SK-N-SH (cell line): ENCODE results near the gene LMO4. TPM values are rescaled to one million over a fixed set of nuclear protein-coding genes. Genes with fewer than 3 reads are reported as not detected.

Experiments
- CTCF ChIA-PET: fragments of 300-600, 350-600 bp; formaldehyde crosslinking; extraction: SDS; loops from one replicate; lab custom pipeline; 2021; lab: Yijun Ruan, JAX
- POLR2A ChIA-PET: fragments of 350-600 bp; sonication (Branson Sonifier 250); formaldehyde crosslinking; extraction: SDS; loops from one replicate; lab custom pipeline; 2020; ENCODE audit warnings: antibody characterized with exemption, inconsistent platforms; lab: Yijun Ruan, JAX
- DNase-seq: peaks from one replicate; pipeline ENCODE4 v3.0.0; 2012
- H2AFZ ChIP-seq: fragments of 200-600 bp; sonication (generic); 2 replicates; pipeline ENCODE4 v1.8.1; 2016; ENCODE audit warnings: antibody characterized with exemption, mild to moderate bottlenecking, low read depth
- H3F3A ChIP-seq: fragments of 200-600 bp; sonication (generic); replicated peaks from 2 replicates; pipeline ENCODE3; 2016; ENCODE audit warnings: antibody characterized with exemption, mild to moderate bottlenecking; ENCODE audit not compliant: insufficient read depth
- H3K27ac ChIP-seq, 2 experiments: fragments of 200-500 bp in 1 of 2; fragments of 200-600 bp in 1 of 2; sonication (Bioruptor generic) in 1 of 2; sonication (generic), shearing (Covaris generic) in 1 of 2; 2 replicates each; pipeline versions ENCODE4 v1.5.1 to v1.6.1; 2014 to 2016; ENCODE audit warnings: low read depth in 2 of 2, inconsistent platforms in 1 of 2, low read length in 1 of 2, mild to moderate bottlenecking in 1 of 2, mixed read lengths in 1 of 2
- H3K27me3 ChIP-seq: fragments of 200-600 bp; sonication (generic), shearing (Covaris generic); 2 replicates; pipeline ENCODE4 v1.6.1; 2016; ENCODE audit warnings: mixed run types; ENCODE audit not compliant: insufficient read depth
- H3K36me3 ChIP-seq, 2 experiments: fragments of 200-500 bp in 1 of 2; fragments of 200-600 bp in 1 of 2; sonication (Bioruptor generic) in 1 of 2; sonication (generic) in 1 of 2; replicated peaks in 1 of 2; 2 replicates each; pipeline versions ENCODE3 to v1.5.1; 2014 to 2016; ENCODE audit warnings: low read length in 1 of 2, mild to moderate bottlenecking in 1 of 2; ENCODE audit not compliant: insufficient read depth in 2 of 2, control insufficient read depth in 1 of 2
- H3K4me1 ChIP-seq, 2 experiments: fragments of 200-500 bp in 1 of 2; fragments of 200-600 bp in 1 of 2; sonication (Bioruptor generic) in 1 of 2; sonication (generic), shearing (Covaris generic) in 1 of 2; 2 replicates each; pipeline versions ENCODE4 v1.5.1 to v1.6.1; 2014 to 2016; ENCODE audit warnings: low read depth in 1 of 2, low read length in 1 of 2, mixed run types in 1 of 2; ENCODE audit not compliant: insufficient read depth in 2 of 2, control insufficient read depth in 1 of 2
- H3K4me2 ChIP-seq: fragments of 200-600 bp; sonication (generic), shearing (Covaris generic); 2 replicates; pipeline ENCODE4 v1.6.1; 2017; ENCODE audit warnings: mixed run types
- H3K4me3 ChIP-seq, 2 experiments: fragments of 200-500 bp in 1 of 2; fragments of 200-600 bp in 1 of 2; sonication (Bioruptor generic) in 1 of 2; sonication (generic), shearing (Covaris generic) in 1 of 2; 2 replicates each; pipeline versions ENCODE4 v1.5.1 to v1.8.1; 2014 to 2016; ENCODE audit warnings: low read depth in 2 of 2, inconsistent platforms in 1 of 2, low read length in 1 of 2, mild to moderate bottlenecking in 1 of 2, mixed read lengths in 1 of 2, moderate library complexity in 1 of 2
- H3K79me2 ChIP-seq: fragments of 200-600 bp; sonication (generic); 2 replicates; pipeline ENCODE4 v1.8.1; 2017; ENCODE audit warnings: mild to moderate bottlenecking; ENCODE audit not compliant: insufficient read depth
- H3K9ac ChIP-seq: fragments of 200-600 bp; sonication (generic); 2 replicates; pipeline ENCODE4 v1.6.1; 2017; ENCODE audit warnings: mixed run types
- H3K9me2 ChIP-seq: fragments of 200-600 bp; sonication (generic); 2 replicates; pipeline ENCODE4 v1.6.1; 2017; ENCODE audit warnings: mixed run types
- H3K9me3 ChIP-seq: fragments of 200-600 bp; sonication (generic); 2 replicates; pipeline ENCODE4 v1.6.1; 2017; ENCODE audit warnings: mixed run types, mild to moderate bottlenecking, moderate library complexity
- H4K20me1 ChIP-seq: fragments of 200-600 bp; sonication (generic); 2 replicates; pipeline ENCODE4 v1.6.1; 2017; ENCODE audit warnings: mild to moderate bottlenecking, mixed run types; ENCODE audit not compliant: insufficient read depth
- ELF1 ChIP-seq: IDR thresholded peaks from 2 replicates; pipeline ENCODE4 v1.4.0; 2012
- EP300 ChIP-seq, 2 experiments: IDR thresholded peaks; 2 replicates each; pipeline versions ENCODE4 v1.4.0 to v1.6.1; 2012; ENCODE audit warnings: borderline replicate concordance in 1 of 2, low read depth in 1 of 2, low read length in 1 of 2
- FOSL2 ChIP-seq: IDR thresholded peaks from 2 replicates; pipeline ENCODE4 v1.4.0; 2012; ENCODE audit warnings: low read depth, mild to moderate bottlenecking, moderate library complexity, borderline replicate concordance
- JUND ChIP-seq: IDR thresholded peaks from 2 replicates; pipeline ENCODE4 v1.4.0; 2012
- NRF1 ChIP-seq: IDR thresholded peaks from 2 replicates; pipeline ENCODE4 v1.6.1; 2012; ENCODE audit warnings: low read depth, mild to moderate bottlenecking, low read length
- POLR2AphosphoS5 ChIP-seq: IDR thresholded peaks from 2 replicates; pipeline ENCODE4 v1.6.1; 2012; ENCODE audit warnings: low read depth, low read length
- RAD21 ChIP-seq: IDR thresholded peaks from 2 replicates; pipeline ENCODE4 v1.6.1; 2012; ENCODE audit warnings: mild to moderate bottlenecking, low read length
- RXRA ChIP-seq: IDR thresholded peaks from 2 replicates; pipeline ENCODE4 v1.4.0; 2012; ENCODE audit warnings: low read depth, mild to moderate bottlenecking, borderline replicate concordance
- SIN3A ChIP-seq: IDR thresholded peaks from 2 replicates; pipeline ENCODE4 v1.6.1; 2012; ENCODE audit warnings: low read depth, mild to moderate bottlenecking, low read length, moderate library complexity, borderline replicate concordance
- SMC3 ChIP-seq: IDR thresholded peaks from 2 replicates; pipeline ENCODE4 v1.6.1; 2012; ENCODE audit warnings: low read depth, low read length, improper control_type of control experiment
- WGBS: methylation state at CpG from one replicate; pipeline ENCODE4 v1.1.6; 2017; ENCODE audit warnings: low lambda C conversion rate; 5-methylcytosine and 5-hydroxymethylcytosine counted together
- polyA plus RNA-seq, 3 experiments: library from polyadenylated mRNA; depleted of rRNA; stranded (reverse); fragments of >200 nt; gene quantifications; 2 replicates each; pipeline ENCODE4 v1.2.3, GENCODE V29; 2012
- TF ChIP-seq, protein P1 (sequence below): fragments of 200-600 bp; sonication (generic); IDR thresholded peaks from 2 replicates; pipeline ENCODE4 v1.6.1; 2017; ENCODE audit warnings: antibody characterized with exemption, mild to moderate bottlenecking, moderate library complexity
- TF ChIP-seq, protein P2 (sequence below): IDR thresholded peaks from 2 replicates; pipeline ENCODE4 v1.4.0; 2012; ENCODE audit warnings: low read depth, borderline replicate concordance
- TF ChIP-seq, protein P3 (sequence below): IDR thresholded peaks from 2 replicates; pipeline ENCODE4 v1.4.0; 2012; ENCODE audit warnings: low read depth, borderline replicate concordance

The LMO4 gene
- polyA plus RNA-seq, 1 of the 3 experiments (the other 2 are of a cell fraction), result 64.7 TPM

DNA sequence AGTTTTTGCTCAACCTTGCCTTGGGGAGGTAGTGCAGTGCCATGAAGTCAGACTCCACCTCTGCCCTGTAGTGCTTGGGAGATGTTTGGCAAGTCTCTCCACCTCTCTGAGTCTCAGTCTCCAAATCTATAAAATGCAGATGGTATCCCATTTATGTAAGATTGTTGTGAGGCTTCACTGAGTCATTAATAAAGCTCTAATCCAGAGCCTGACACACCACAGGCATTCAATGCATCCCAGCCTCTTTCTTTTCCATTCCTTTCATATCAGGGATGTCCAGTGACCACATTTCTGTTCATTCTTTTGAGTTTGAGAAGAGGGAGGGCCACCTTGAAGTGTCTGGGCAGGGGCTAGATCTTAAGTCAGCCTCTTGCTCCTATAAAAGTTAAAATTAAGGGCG is 37.6 kb upstream of the LMO4 start:
- no peak overlapping the region for H3K4me3 ChIP-seq
- H3K36me3 ChIP-seq, result no peaks in the 10 kb centered on the region
- H3K4me2 ChIP-seq, result no peak overlapping the region
- CTCF ChIA-PET, result interaction anchor here (0.8 to 6.5 kb wide), 3 partner anchors 14 to 662 kb away, joined by 3 to 46 read pairs (median 3); no protein-coding TSS in a partner anchor
- no peak for DNase-seq
- no peak overlapping the region for H3K9ac ChIP-seq
- no peaks in the 10 kb centered on the region; a peak in 1 of 4 replicates for H3K4me1 ChIP-seq
- WGBS, result 6% methylated on average over 1 of the region's 1 CpG
- no peaks in the 10 kb centered on the region for H4K20me1 ChIP-seq
- H3F3A ChIP-seq, result no peaks in the 10 kb centered on the region
- POLR2A ChIA-PET, result no interaction called here
- no peaks in the 10 kb centered on the region for H3K9me3 ChIP-seq
- H3K9me2 ChIP-seq, result no peaks in the 10 kb centered on the region
- no peaks in the 10 kb centered on the region for H3K27me3 ChIP-seq
- no peak overlapping the region for H3K27ac ChIP-seq
- H2AFZ ChIP-seq, result no peak overlapping the region
- H3K79me2 ChIP-seq, result no peaks in the 10 kb centered on the region
- TF ChIP-seq SIN3A (no peak), ELF1 (no peak), FOSL2 (no peak), JUND (0 out of 2 replicates have a peak, but pooled peaks have one; percentile 8)

DNA sequence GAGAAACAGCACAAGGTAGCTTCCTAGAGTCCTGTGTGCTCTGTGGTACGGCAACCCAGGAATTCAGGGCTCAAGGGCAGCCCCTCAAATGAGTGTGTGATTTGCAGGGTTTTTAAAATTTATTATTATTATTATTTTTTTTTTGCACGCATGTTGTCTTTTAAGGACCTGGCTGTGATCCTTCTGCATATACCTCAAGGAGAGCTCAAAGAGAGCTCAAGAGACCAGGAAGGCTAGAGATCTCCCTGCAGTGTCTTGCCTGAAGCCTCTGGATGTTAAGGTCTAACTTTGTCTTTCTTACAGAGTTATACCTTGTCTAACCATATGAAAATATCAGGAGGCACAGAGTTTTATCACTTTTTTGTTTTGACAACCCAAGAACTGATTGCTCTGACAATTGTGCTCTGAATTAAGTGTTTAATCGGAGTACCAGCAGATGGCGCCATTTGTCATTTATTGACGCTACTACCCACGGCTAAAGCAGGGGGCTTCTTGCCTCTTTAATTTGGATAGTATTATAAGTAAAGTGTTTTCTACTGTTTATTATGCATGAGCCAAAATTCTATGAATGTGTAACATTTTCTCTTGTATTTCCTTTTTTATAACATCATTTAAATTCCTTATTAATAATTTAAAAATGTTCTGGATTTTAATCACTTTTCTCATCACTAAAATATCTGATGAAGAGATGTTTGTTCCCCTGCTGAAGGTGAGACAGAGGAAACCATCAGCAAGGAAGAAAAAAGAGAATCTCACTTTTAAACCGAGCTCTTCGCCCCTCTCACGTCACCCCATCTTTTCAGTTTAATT is 35.8 kb upstream of the LMO4 start:
- Histone ChIP-seq H3K79me2 (no peaks in the 10 kb centered on the region), H3K9me3 (no peaks in the 10 kb centered on the region), H3K4me2 (no peak overlapping the region), H3K27ac (no peak overlapping the region), H4K20me1 (no peaks in the 10 kb centered on the region), H2AFZ (no peak overlapping the region), H3K4me1 (no peaks in the 10 kb centered on the region; a peak in 1 of 4 replicates), H3K27me3 (no peaks in the 10 kb centered on the region), H3K9me2 (no peaks in the 10 kb centered on the region), H3K9ac (no peak overlapping the region), H3K4me3 (no peak overlapping the region; a peak in 1 of 4 replicates), H3F3A (no peaks in the 10 kb centered on the region), H3K36me3 (no peaks in the 10 kb centered on the region)
- ChIA-PET CTCF (interaction anchor here (0.6 to 6.5 kb wide), 25 partner anchors 9 to 675 kb away, joined by 3 to 46 read pairs (median 4); no protein-coding TSS in a partner anchor), POLR2A (no interaction called here)
- peak; percentile 57 for DNase-seq
- WGBS, result 32% methylated on average over 9 of the region's 9 CpGs
- TF ChIP-seq SMC3 (peak; percentile 69), JUND (no peak), RAD21 (peak; percentile 86)
- TF ChIP-seq, protein P1, sequence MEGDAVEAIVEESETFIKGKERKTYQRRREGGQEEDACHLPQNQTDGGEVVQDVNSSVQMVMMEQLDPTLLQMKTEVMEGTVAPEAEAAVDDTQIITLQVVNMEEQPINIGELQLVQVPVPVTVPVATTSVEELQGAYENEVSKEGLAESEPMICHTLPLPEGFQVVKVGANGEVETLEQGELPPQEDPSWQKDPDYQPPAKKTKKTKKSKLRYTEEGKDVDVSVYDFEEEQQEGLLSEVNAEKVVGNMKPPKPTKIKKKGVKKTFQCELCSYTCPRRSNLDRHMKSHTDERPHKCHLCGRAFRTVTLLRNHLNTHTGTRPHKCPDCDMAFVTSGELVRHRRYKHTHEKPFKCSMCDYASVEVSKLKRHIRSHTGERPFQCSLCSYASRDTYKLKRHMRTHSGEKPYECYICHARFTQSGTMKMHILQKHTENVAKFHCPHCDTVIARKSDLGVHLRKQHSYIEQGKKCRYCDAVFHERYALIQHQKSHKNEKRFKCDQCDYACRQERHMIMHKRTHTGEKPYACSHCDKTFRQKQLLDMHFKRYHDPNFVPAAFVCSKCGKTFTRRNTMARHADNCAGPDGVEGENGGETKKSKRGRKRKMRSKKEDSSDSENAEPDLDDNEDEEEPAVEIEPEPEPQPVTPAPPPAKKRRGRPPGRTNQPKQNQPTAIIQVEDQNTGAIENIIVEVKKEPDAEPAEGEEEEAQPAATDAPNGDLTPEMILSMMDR, result peak; percentile 89

DNA sequence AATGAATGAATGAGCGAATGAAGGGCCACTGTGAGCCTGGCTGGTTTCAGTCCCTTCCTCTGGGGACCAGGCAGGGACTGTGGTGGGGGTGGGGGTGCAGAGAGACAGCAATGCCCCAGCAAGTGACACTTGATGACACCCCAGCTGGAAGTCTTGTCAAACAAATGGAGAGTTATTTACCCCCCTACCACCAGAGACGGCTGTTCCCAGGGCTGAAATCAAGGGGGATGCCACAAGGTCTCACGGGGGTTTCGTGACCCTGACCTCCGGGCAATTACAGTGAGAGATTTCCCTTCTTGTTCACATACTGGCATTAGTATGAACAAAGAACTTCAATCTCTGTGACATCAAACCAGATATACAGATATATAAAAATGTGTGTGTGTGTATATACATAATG is 34.0 kb upstream of the LMO4 start:
- no peaks in the 10 kb centered on the region for H3F3A ChIP-seq
- H3K9ac ChIP-seq, result no peak overlapping the region
- H3K4me3 ChIP-seq, result no peak overlapping the region
- CTCF ChIA-PET, result interaction anchor here (2.5 to 6.5 kb wide), 2 partner anchors 12 to 659 kb away, joined by 13 to 46 read pairs; no protein-coding TSS in a partner anchor
- no peak for DNase-seq
- no peaks in the 10 kb centered on the region for H4K20me1 ChIP-seq
- H3K27ac ChIP-seq, result no peak overlapping the region
- TF ChIP-seq RXRA (no peak), EP300 (IDR thresholded peaks at IDR 0.05; ENCODE audit: borderline replicate concordance in 1 of 2, low read depth in 1 of 2, low read length in 1 of 2) (no peak), POLR2AphosphoS5 (no peak), JUND (no peak), NRF1 (no peak)
- TF ChIP-seq, protein P2, sequence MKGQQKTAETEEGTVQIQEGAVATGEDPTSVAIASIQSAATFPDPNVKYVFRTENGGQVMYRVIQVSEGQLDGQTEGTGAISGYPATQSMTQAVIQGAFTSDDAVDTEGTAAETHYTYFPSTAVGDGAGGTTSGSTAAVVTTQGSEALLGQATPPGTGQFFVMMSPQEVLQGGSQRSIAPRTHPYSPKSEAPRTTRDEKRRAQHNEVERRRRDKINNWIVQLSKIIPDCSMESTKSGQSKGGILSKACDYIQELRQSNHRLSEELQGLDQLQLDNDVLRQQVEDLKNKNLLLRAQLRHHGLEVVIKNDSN, result no peak
- TF ChIP-seq, protein P3, sequence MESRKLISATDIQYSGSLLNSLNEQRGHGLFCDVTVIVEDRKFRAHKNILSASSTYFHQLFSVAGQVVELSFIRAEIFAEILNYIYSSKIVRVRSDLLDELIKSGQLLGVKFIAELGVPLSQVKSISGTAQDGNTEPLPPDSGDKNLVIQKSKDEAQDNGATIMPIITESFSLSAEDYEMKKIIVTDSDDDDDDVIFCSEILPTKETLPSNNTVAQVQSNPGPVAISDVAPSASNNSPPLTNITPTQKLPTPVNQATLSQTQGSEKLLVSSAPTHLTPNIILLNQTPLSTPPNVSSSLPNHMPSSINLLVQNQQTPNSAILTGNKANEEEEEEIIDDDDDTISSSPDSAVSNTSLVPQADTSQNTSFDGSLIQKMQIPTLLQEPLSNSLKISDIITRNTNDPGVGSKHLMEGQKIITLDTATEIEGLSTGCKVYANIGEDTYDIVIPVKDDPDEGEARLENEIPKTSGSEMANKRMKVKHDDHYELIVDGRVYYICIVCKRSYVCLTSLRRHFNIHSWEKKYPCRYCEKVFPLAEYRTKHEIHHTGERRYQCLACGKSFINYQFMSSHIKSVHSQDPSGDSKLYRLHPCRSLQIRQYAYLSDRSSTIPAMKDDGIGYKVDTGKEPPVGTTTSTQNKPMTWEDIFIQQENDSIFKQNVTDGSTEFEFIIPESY, result no peak
- H3K9me2 ChIP-seq, result no peaks in the 10 kb centered on the region
- H3K9me3 ChIP-seq, result no peaks in the 10 kb centered on the region
- no peaks in the 10 kb centered on the region for H3K36me3 ChIP-seq
- H3K4me2 ChIP-seq, result no peak overlapping the region
- 81% methylated on average over 5 of the region's 5 CpGs for WGBS
- H3K4me1 ChIP-seq, result no peaks in the 10 kb centered on the region; a peak in 1 of 4 replicates
- H3K27me3 ChIP-seq, result no peaks in the 10 kb centered on the region
- POLR2A ChIA-PET, result no interaction called here
- H2AFZ ChIP-seq, result no peak overlapping the region
- no peaks in the 10 kb centered on the region for H3K79me2 ChIP-seq
